GM13976 (cell line): ENCODE data around the gene TACR3.
"Not testable (repeated sequence)": the region's sequence is repeated elsewhere in the genome, so short reads cannot be mapped to it uniquely, and the experiment has no call there.

ENCODE experiments used
- DNase-seq: peaks from one replicate; pipeline ENCODE4 v3.0.0; 2012; ENCODE audit warnings: low spot score
- in situ Hi-C: fragments of 300-500 bp; cut with MboI; formaldehyde crosslinking; loops from one replicate; pipeline ENCODE4 v1.12.0; 2022; ENCODE audit warnings: low sequenced_read_pairs, mixed read lengths, inconsistent platforms; ENCODE audit not compliant: unreplicated experiment
- TF ChIP-seq, protein P1 (sequence below): IDR thresholded peaks from 2 replicates; pipeline ENCODE4 v1.5.1; 2012; ENCODE audit warnings: borderline replicate concordance, mild to moderate bottlenecking; ENCODE audit not compliant: insufficient read depth; ENCODE audit errors: extremely low read depth, missing control alignments, control extremely low read depth

The TACR3 gene, protein sequence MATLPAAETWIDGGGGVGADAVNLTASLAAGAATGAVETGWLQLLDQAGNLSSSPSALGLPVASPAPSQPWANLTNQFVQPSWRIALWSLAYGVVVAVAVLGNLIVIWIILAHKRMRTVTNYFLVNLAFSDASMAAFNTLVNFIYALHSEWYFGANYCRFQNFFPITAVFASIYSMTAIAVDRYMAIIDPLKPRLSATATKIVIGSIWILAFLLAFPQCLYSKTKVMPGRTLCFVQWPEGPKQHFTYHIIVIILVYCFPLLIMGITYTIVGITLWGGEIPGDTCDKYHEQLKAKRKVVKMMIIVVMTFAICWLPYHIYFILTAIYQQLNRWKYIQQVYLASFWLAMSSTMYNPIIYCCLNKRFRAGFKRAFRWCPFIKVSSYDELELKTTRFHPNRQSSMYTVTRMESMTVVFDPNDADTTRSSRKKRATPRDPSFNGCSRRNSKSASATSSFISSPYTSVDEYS

DNA sequence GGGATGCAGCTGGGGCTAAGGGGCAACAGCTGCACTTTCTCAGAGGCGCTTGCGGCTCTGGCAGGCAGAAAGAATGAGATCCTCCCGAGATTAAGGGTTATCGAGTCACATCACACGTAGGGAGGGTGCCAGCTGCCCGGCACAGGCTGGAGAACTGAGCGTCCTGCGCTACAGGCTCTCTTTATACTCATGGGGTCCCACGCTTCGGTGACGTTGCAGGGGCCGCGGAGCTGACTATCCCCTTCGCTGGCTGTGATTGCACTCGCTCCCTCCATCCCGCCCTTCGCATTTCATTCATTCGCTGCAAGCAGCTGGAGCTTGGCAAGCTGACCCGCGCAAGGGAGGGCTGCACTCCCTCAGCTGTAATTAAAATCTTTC is at the start of gene TACR3:
TSS of gene TACR3 (minus strand) at position 156 of the 378 bp plus-strand sequence. CDS start 310 bp downstream, outside the sequence.
- TF ChIP-seq, protein P1, sequence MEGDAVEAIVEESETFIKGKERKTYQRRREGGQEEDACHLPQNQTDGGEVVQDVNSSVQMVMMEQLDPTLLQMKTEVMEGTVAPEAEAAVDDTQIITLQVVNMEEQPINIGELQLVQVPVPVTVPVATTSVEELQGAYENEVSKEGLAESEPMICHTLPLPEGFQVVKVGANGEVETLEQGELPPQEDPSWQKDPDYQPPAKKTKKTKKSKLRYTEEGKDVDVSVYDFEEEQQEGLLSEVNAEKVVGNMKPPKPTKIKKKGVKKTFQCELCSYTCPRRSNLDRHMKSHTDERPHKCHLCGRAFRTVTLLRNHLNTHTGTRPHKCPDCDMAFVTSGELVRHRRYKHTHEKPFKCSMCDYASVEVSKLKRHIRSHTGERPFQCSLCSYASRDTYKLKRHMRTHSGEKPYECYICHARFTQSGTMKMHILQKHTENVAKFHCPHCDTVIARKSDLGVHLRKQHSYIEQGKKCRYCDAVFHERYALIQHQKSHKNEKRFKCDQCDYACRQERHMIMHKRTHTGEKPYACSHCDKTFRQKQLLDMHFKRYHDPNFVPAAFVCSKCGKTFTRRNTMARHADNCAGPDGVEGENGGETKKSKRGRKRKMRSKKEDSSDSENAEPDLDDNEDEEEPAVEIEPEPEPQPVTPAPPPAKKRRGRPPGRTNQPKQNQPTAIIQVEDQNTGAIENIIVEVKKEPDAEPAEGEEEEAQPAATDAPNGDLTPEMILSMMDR: no peak
- no peak for DNase-seq
- in situ Hi-C loops: no loop called here

DNA sequence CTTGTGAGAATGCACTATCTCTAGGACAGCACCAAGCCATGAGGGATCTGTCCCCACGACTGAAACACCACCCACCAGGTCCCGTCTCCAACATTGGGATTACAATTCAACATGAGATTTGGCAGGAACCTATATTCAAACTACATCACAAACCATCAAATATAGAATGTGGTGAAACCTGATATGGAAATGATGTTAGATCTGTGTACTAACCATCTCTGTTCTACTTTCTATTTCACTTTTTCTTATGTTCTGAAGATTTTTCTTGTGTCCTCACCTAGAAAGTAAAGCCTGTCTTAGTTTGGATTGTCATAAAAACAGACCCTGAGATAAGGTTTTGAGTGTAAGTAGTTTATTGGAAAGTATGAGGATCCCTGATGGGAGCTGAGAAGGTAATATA is 37.8 kb upstream of the TACR3 start:
- TF ChIP-seq, protein P1: no peak
- DNase-seq: no peak
- in situ Hi-C loops: no loop called here

DNA sequence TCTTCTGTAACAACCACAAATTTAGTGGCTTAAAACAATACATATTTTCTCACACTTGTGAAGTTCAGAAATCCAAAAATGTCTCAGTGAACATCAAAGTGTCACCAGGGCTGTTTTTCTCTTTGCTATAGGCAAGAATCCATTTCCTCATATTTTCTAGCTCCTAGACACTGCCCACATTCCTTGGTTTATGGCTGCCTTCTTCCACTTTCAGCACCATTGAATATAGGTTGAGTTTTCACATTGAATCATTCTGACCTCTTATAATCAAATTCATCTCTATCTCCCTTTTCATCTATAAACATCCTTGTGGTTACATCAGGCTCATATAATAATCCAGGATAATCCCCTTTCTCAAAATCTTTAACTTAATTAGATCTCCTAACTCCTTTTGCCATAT is 37.0 kb upstream of the TACR3 start:
- in situ Hi-C loops: no loop called here
- no peak for DNase-seq
- TF ChIP-seq, protein P1: no peak

DNA sequence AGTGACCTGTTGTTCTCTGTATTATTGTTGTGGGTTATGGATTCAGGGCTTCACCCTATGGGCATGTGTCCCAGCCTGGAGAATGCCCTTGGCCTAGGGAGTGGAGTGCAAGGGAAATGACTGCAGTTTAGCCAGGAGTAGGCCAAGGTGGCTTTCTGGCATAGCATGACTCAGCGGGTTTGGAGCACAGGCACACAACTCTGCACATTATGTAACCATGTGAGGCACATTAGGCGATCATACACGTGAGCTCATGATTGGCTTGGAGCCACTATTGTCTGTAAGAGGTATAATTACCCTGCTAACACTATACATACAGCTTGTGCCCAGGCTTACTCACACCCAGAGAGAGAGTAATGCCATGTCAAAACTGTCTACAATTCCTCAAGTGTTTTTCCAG is 35.1 kb upstream of the TACR3 start:
- TF ChIP-seq, protein P1: no peak
- in situ Hi-C loops: no loop called here
- no peak for DNase-seq

DNA sequence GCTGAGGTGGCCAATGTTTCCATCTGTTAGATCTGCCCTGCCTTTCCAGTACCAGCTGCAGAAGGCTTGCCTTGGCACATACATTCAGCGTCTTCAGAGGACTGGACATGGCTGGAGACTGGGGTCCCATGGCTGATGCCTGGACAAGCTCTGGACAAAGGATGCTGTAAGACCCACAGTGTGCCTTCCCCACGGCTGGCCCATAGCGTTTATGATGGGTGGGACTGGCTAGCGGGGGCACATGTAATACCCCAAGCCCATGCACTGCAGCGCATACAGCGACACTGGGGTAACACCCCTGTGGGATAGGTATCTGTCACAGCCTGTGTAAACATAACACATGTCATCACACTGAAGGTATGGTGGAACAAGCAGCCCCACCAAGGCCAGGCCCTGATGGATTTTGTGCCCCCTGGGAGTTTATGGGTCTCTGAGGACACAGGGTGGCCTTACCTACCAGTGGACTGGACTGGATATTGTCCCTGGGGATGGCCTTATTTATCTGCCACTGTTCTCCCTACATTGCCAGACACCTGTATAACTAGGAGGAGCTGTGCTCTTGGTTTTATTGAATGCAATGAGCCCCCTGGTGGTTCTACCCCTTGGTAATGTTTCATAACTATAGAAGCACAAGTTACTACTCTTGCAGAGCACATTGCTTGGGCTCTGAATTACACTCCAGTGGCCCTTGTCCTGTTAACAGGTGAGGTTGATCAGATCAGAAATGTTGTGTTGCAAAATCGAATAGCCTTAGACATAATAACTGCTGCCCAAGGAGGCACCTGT is 34.3 kb upstream of the TACR3 start:
- in situ Hi-C loops: no loop called here
- DNase-seq: no peak
- TF ChIP-seq, protein P1: no peak

DNA sequence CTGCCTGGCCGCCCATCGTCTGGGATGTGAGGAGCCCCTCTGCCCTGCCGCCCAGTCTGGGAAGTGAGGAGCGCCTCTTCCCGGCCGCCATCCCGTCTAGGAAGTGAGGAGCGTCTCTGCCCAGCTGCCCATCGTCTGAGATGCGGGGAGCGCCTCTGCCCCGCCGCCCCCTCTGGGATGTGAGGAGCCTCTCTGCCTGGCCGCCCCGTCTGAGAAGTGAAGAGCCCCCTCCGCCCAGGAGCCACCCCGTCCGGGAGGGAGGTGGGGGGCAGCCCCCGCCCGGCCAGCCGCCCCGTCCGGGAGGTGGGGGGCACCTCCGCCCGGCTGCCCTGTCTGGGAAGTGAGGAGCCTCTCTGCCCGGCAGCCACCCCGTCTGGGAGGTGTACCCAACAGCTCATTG is 3.4 kb upstream of the TACR3 start:
- DNase-seq, in situ Hi-C loops: not testable (repeated sequence)

DNA sequence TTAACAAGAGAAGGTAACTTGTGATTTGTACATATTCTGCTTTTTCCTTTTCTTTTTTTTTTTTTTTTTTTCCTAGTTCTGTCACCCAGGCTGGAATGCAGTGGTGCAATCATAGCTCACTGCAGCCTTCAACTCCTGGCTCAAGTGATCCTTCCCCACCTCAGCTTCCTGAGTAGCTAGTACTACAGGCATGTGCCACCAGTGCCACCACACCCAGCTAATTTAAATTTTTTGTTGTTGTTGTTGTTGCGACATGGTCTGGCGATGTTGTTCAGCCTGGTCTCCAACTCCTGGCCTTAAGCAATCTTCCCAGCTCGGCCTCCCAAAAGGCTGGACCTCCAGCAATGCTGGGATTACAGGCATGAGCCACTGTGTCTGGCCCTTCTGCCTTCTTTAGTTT is 1.5 kb upstream of the TACR3 start:
- in situ Hi-C loops: no loop called here
- TF ChIP-seq, protein P1: no peak
- no peak for DNase-seq
